ENCODE measurements around the gene FAM120A. TPM values are rescaled to one million over a fixed set of nuclear protein-coding genes. Genes with fewer than 3 reads are reported as not detected.
"Not testable (repeated sequence)": the region's sequence is repeated elsewhere in the genome, so short reads cannot be mapped to it uniquely, and the experiment has no call there.

The FAM120A gene
- polyA plus RNA-seq, 1 donor from 2014 or later, result 8.9 TPM

DNA sequence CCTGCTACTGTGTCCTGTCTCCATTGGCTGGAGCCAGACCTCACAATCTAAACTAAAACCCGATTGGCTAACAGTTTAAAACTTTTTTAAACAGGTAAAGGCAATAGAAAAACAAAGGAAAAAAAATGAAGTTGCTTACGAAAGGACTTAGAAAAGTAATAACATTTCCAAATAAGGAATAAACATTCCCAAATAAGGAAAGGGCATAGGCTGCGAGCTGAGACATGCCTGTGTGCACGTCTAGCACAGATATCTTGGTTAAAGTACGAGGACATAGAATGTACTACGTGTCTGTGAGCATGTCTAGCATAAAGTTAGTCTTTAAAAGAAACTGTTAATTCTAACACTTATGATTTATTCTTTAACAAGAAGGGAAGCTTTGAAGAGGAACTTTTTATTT, 15.3 kb upstream of the FAM120A start:
- Histone ChIP-seq H3K27ac (ENCODE audit: low read length) (no peak overlapping the region), H3K4me3 (ENCODE audit: low read length) (no peak overlapping the region), H3F3A (ENCODE audit: insufficient read depth, low read length, poor library complexity, severe bottlenecking) (no peaks in the 10 kb centered on the region), H3K9ac (ENCODE audit: low read length) (no peak overlapping the region), H3K36me3 (ENCODE audit: insufficient read depth, low read length) (no peaks in the 10 kb centered on the region), H3K9me2 (ENCODE audit: insufficient read depth, low read length) (no peaks in the 10 kb centered on the region), H2AFZ (ENCODE audit: low read depth, low read length) (no peak overlapping the region), H3K79me2 (replicated peaks; ENCODE audit: insufficient read depth, low read length) (no peaks in the 10 kb centered on the region), H4K20me1 (ENCODE audit: insufficient read depth) (no peaks in the 10 kb centered on the region), H3K27me3 (ENCODE audit: insufficient read depth, low read depth, low read length) (no peaks in the 10 kb centered on the region), H3K9me3 (ENCODE audit: low read length) (no peaks in the 10 kb centered on the region), H3K4me2 (ENCODE audit: low read length) (no peak overlapping the region)
- TF ChIP-seq POLR2AphosphoS5 (IDR thresholded peaks at IDR 0.05), result no peak

DNA sequence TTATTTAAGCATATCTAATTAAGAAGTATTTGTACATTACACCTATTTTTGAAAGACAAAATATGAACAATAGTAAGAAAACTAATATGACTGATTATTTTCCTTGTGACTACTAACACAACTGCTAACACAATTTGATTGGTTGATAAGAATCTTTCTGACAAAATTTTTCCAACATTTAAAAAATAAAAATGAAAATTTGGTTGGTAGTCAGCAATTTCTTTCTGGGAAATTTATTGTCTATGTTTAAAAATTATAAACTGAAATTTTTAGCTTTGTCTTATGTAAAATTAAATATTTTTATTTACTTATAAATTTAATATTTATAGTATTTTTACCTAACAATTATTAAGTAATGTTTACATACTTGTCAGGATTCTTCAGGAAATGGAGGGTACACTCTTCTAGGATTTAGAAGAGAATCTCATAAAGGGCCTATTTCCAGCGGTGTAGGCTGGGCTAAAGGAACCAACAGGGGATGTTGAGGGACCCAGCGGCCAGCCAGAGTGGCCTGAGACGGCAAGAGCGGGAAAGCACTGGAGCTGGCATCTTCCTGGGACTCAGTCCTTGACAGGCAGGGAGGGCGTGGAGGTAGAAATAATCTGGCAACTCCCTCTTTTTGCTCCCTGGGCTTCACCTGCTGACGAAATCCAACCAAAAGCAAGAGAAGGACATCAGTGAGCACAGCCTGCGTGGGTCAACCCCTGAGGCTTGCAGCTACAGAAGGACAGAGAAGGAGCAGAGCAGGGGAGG, 14.7 kb upstream of the FAM120A start:
- H3K27ac ChIP-seq (ENCODE audit: low read length), result no peak overlapping the region

DNA sequence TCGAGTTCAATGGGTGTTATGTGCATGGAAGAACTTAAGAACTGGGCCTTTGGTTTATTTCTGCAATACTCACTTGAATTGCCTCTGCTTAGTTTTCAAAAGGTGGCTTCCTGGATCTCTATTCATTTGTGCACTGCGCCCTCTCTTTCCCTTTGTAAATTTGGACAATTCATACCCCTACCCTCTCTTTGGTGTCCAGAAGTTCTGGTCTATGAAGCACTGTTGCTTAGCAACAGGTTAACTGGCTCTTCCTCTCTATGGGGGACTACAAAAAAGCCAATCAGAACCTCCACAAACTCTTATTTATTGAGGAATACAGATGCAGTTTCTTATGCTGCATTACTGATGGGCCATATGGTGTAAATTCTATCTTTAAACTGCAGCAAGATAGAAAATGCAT, 13.5 kb upstream of the FAM120A start:
- no peak overlapping the region for H3K9ac ChIP-seq (ENCODE audit: low read length)
- no peaks in the 10 kb centered on the region for H3K9me3 ChIP-seq (ENCODE audit: low read length)
- TF ChIP-seq, protein P1, sequence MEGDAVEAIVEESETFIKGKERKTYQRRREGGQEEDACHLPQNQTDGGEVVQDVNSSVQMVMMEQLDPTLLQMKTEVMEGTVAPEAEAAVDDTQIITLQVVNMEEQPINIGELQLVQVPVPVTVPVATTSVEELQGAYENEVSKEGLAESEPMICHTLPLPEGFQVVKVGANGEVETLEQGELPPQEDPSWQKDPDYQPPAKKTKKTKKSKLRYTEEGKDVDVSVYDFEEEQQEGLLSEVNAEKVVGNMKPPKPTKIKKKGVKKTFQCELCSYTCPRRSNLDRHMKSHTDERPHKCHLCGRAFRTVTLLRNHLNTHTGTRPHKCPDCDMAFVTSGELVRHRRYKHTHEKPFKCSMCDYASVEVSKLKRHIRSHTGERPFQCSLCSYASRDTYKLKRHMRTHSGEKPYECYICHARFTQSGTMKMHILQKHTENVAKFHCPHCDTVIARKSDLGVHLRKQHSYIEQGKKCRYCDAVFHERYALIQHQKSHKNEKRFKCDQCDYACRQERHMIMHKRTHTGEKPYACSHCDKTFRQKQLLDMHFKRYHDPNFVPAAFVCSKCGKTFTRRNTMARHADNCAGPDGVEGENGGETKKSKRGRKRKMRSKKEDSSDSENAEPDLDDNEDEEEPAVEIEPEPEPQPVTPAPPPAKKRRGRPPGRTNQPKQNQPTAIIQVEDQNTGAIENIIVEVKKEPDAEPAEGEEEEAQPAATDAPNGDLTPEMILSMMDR (IDR thresholded peaks at IDR 0.05; ENCODE audit: poor library complexity, severe bottlenecking), result no peak
- no peak for TF ChIP-seq SMC3 (conservative IDR thresholded peaks at IDR 0.05; ENCODE audit: poor library complexity)
- no peak overlapping the region for H2AFZ ChIP-seq (ENCODE audit: low read depth, low read length)
- H3K4me3 ChIP-seq (ENCODE audit: low read length), result no peak overlapping the region
- H4K20me1 ChIP-seq (ENCODE audit: insufficient read depth), result no peaks in the 10 kb centered on the region
- no peaks in the 10 kb centered on the region for H3K9me2 ChIP-seq (ENCODE audit: insufficient read depth, low read length)
- H3K36me3 ChIP-seq (ENCODE audit: insufficient read depth, low read length), result no peaks in the 10 kb centered on the region
- no peaks in the 10 kb centered on the region for H3F3A ChIP-seq (ENCODE audit: insufficient read depth, low read length, poor library complexity, severe bottlenecking)
- no peak overlapping the region for H3K27ac ChIP-seq (ENCODE audit: low read length)
- no peaks in the 10 kb centered on the region for H3K27me3 ChIP-seq (ENCODE audit: insufficient read depth, low read depth, low read length)
- no peak overlapping the region for H3K4me2 ChIP-seq (ENCODE audit: low read length)
- no peaks in the 10 kb centered on the region for H3K79me2 ChIP-seq (replicated peaks; ENCODE audit: insufficient read depth, low read length)

More for the DNA sequence above, 14.7 kb upstream of the FAM120A start:
- TF ChIP-seq POLR2AphosphoS5 (IDR thresholded peaks at IDR 0.05) (no peak), SMC3 (conservative IDR thresholded peaks at IDR 0.05; ENCODE audit: poor library complexity) (no peak), MXI1 (conservative IDR thresholded peaks at IDR 0.05; ENCODE audit: poor library complexity, severe bottlenecking) (no peak), EZH2 (IDR thresholded peaks at IDR 0.05; ENCODE audit: borderline replicate concordance, insufficient read depth, low read length, poor library complexity, severe bottlenecking) (no peak)
- TF ChIP-seq, protein P1 (IDR thresholded peaks at IDR 0.05; ENCODE audit: poor library complexity, severe bottlenecking), result no peak
- TF ChIP-seq, protein P2, sequence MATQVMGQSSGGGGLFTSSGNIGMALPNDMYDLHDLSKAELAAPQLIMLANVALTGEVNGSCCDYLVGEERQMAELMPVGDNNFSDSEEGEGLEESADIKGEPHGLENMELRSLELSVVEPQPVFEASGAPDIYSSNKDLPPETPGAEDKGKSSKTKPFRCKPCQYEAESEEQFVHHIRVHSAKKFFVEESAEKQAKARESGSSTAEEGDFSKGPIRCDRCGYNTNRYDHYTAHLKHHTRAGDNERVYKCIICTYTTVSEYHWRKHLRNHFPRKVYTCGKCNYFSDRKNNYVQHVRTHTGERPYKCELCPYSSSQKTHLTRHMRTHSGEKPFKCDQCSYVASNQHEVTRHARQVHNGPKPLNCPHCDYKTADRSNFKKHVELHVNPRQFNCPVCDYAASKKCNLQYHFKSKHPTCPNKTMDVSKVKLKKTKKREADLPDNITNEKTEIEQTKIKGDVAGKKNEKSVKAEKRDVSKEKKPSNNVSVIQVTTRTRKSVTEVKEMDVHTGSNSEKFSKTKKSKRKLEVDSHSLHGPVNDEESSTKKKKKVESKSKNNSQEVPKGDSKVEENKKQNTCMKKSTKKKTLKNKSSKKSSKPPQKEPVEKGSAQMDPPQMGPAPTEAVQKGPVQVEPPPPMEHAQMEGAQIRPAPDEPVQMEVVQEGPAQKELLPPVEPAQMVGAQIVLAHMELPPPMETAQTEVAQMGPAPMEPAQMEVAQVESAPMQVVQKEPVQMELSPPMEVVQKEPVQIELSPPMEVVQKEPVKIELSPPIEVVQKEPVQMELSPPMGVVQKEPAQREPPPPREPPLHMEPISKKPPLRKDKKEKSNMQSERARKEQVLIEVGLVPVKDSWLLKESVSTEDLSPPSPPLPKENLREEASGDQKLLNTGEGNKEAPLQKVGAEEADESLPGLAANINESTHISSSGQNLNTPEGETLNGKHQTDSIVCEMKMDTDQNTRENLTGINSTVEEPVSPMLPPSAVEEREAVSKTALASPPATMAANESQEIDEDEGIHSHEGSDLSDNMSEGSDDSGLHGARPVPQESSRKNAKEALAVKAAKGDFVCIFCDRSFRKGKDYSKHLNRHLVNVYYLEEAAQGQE (IDR thresholded peaks at IDR 0.05; ENCODE audit: borderline replicate concordance), result no peak
- Histone ChIP-seq H3K27me3 (ENCODE audit: insufficient read depth, low read depth, low read length) (no peaks in the 10 kb centered on the region), H3K4me3 (ENCODE audit: low read length) (no peak overlapping the region), H3K4me2 (ENCODE audit: low read length) (no peak overlapping the region), H3K36me3 (ENCODE audit: insufficient read depth, low read length) (no peaks in the 10 kb centered on the region), H3K9me3 (ENCODE audit: low read length) (no peaks in the 10 kb centered on the region), H3K79me2 (replicated peaks; ENCODE audit: insufficient read depth, low read length) (no peaks in the 10 kb centered on the region), H3F3A (ENCODE audit: insufficient read depth, low read length, poor library complexity, severe bottlenecking) (no peaks in the 10 kb centered on the region), H2AFZ (ENCODE audit: low read depth, low read length) (no peak overlapping the region), H3K9me2 (ENCODE audit: insufficient read depth, low read length) (no peaks in the 10 kb centered on the region), H4K20me1 (ENCODE audit: insufficient read depth) (no peaks in the 10 kb centered on the region), H3K9ac (ENCODE audit: low read length) (no peak overlapping the region)

DNA sequence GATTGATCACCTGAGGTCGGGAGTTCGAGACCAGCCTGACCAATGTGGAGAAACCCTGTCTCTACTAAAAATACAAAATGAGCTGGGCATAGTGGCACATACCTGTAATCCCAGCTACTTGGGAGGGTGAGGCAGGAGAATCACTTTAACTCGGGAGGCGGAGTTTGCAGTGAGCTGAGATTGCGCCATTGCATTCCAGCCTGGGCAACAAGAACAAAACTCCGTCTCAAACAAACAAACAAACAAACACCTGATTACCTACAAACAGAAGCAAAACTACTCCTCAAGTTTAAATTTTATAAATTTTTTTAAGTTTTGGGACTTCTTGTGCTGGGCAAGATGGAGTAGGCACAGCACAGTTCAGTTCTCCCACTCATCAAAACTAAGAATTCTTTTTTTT, 12.2 kb upstream of the FAM120A start:
- not testable (repeated sequence) for H2AFZ ChIP-seq (ENCODE audit: low read depth, low read length); H3K9me3 ChIP-seq (ENCODE audit: low read length); H3K36me3 ChIP-seq (ENCODE audit: insufficient read depth, low read length); H3K27me3 ChIP-seq (ENCODE audit: insufficient read depth, low read depth, low read length); H3K79me2 ChIP-seq (replicated peaks; ENCODE audit: insufficient read depth, low read length); H4K20me1 ChIP-seq (ENCODE audit: insufficient read depth); H3F3A ChIP-seq (ENCODE audit: insufficient read depth, low read length, poor library complexity, severe bottlenecking); H3K9me2 ChIP-seq (ENCODE audit: insufficient read depth, low read length); H3K9ac ChIP-seq (ENCODE audit: low read length); H3K4me3 ChIP-seq (ENCODE audit: low read length); H3K27ac ChIP-seq (ENCODE audit: low read length); H3K4me2 ChIP-seq (ENCODE audit: low read length)

Data from neural cell (in vitro differentiated cells).